DMS53 (cell line): ENCODE results near the gene SMTN.
"Not testable (repeated sequence)": the region's sequence is repeated elsewhere in the genome, so short reads cannot be mapped to it uniquely, and the experiment has no call there.

Source experiments
- DNase-seq: peaks from one replicate; lab custom pipeline; 2025; lab: John Stamatoyannopoulos, UW

SMTN gene

GRCh38 chr22:31104869-31105268, 23.8 kb downstream of the SMTN start:
- DNase-seq: no peak

DNA sequence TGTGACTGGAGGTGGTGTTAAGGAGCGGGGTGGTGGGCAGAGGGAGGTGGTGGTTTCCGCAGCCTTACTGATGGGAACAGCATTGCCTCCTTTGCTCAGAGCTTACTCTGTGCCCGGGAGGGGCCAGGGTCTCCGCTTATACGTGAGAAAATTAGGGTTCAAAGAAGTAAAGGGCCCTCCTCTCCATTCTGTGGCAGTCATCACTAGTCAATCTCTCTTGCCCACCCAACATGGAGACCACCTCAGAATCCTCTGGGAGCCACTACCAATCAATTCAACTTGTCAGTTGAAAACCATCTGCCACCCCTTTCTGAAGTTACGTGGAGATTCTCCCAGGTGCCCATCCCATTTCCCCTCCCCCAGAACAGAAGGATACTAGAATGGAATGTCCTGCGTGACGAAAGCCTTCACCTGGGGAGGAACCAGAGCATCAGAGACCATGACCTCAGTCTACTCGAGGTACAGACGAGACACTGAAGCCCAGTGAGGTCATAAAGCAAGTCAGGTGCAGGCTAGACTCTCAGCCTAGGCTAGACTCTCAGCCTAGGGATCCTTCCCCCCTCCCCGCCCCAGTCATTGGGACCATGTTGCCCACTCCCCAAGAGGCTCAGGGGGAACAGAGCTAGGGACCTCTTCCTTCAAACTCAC, 24.3 kb downstream of the SMTN start:
- DNase-seq: peak; percentile 7

- no peak for DNase-seq
Measured at GRCh38 chr22:31106001-31106571, 25.0 kb downstream of the SMTN start.

DNA sequence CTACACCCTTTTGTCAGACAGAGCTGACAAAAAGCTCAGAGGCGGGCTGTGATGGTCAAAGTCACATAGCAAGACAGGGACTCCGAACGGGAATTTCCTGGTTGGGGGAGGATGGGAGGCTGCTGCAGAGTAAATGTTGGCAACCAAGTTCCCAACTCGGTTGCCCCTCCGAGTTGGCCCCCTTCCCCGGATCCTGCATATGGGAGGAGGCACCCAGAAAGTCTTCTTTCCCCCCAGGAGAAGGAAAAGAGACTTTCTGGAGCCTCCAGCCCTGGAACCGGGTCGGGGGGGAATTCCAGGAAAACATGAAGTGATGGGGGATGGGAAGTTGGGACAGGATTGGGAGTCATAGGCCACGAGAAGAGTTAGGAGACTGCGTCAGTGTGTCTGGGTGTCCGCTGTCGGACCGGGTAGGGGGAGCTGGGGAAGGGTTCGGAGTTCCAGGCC, 25.6 kb downstream of the SMTN start:
- DNase-seq: no peak

- peak; percentile 94 for DNase-seq
Measured at GRCh38 chr22:31107178-31107893, 26.2 kb downstream of the SMTN start, which contains the start of gene SELENOM. Gene SELENOM (minus strand): TSS chr22:31107568. CDS start chr22:31107505, 63 bp downstream.

DNA sequence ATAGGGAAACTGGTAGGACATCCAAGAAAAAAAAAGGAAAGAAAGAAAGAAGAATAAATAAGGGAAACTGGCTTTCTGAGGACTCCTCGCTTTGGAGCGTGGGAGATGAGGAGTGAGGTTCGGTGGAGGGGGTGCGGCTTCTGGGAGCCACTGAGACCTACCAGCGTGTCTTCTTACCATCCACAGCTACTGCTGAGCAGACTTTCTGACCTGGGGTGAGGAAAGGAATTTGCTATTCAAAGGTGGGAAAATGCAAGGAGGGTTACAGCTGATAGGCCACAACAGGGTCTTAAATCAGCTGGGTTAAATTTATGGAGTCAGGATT, 26.7 kb downstream of the SMTN start:
- DNase-seq: no peak

- not testable (repeated sequence) for DNase-seq
Measured at GRCh38 chr22:31112547-31113091, 31.5 kb downstream of the SMTN start.

DNA sequence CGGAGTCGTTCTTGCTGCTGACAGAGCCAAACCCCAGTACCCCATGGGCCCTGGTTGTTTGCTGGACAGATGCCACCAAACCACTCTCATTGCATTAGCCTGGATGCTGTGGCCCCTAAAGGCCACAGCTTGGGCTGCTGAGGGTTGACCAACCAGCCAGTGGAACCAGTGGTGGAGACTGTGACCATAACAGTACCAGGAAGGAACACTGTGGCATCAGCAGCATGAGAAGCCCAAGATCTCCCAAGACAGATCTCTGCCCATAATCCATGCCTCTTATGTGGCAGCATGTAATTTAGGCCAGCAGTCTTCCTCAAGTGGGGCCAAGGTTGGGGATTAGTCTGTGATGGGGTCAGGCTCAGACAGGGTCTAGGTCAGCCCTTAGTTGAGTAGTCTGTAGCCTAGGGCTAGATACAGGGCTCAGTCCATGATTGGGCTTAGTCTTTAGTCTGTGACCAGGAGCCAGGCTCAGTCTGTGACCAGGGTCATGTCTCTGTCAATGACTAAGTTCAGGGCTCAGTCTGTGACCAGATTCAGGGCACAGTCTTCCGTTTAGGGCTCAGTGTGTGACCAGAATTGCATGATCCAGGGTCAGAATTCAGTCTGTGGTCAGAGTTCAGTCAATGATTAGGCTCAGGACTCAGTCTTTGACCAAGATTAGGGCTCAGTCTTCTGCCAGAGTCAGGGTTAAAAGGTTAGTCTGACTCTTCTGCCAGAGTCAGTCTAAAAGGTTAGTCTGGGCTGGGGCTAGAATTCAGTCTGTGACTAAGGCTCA, 37.1 kb downstream of the SMTN start:
- no peak for DNase-seq

GRCh38 chr22:31119026-31119717, 38.1 kb downstream of the SMTN start:
- no peak for DNase-seq

- DNase-seq: no peak
Measured at GRCh38 chr22:31120230-31120629, 39.1 kb downstream of the SMTN start.

DNA sequence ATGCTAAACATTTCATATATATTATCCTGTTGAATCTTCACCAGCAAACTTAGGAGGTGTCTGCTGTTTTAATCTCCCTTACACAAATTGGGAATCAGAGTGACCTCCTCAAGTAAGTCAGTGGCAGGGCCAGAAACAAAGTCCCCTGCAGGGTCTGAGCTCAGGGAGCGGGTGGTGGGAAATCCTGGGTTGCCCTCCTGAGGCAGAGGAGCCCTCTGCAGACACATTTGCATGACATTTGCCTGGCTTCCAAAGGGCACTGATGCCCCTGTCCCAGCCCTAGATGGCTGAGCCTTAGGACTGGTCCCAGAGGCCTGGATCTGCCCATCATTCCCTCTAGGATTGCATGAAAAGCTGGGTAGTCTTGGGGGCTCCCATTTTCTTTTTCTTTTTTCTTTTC, 39.5 kb downstream of the SMTN start:
- no peak for DNase-seq

DNA sequence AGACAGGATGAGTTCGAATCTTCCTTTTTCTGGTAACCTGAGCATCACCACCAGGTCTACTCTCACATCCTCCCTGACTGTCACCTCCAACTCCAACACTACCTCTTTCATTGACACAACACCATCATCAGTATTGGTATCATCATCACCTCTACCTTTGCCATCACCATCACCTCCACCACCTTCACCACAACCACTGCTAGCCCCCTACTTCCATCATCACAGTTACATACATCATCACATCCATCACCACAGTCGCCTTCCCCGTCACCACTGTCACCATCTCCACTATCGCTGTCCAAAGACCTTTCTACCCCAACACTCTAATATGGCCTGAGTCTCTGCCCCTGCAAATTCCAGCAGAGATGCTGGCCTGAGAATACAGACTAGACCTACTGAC, 40.3 kb downstream of the SMTN start:
- no peak for DNase-seq

GRCh38 chr22:31122196-31122531, 41.0 kb downstream of the SMTN start:
- DNase-seq: no peak

DNA sequence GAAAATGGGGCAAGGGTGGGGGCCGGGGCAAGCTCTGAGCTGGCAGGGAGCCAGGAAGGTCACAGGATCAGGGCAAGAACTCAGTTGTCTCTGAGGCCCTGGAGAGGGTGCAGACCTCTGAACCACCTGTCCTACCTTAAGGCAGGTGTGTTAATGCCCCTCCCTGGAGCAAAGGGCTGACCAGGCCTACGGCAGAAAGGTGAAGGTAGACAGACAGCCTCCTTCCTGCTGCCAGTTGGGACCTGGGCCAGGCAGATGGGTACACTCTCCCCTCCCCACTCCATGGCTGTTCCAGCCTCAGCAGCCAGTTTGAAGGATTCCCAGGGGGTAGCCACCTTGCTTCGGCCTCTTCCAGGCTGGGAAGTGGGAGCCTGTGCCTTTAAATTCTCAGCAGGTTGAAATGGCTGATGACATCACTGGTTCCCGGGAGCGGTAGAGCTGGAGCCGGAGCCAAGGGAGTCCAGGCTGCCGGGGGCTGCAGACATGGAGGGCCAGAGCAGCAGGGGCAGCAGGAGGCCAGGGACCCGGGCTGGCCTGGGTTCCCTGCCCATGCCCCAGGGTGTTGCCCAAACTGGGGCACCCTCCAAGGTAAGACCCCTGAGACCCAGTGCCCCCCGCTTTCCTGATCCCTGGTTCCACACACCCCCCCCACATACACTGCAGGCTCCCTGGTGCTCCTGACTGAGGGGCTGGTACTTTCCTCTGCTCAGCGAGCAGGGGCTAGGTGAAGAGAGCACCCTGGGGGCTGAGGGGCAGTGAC, 41.6 kb downstream of the SMTN start, which contains the start of gene INPP5J:
TSS of gene INPP5J (plus strand) at position 435 of the 760 bp plus-strand sequence. CDS start at position 484, 49 bp downstream.
- peak; percentile 74 for DNase-seq

- no peak for DNase-seq
Measured at GRCh38 chr22:31123292-31123602, 42.1 kb downstream of the SMTN start.

DNA sequence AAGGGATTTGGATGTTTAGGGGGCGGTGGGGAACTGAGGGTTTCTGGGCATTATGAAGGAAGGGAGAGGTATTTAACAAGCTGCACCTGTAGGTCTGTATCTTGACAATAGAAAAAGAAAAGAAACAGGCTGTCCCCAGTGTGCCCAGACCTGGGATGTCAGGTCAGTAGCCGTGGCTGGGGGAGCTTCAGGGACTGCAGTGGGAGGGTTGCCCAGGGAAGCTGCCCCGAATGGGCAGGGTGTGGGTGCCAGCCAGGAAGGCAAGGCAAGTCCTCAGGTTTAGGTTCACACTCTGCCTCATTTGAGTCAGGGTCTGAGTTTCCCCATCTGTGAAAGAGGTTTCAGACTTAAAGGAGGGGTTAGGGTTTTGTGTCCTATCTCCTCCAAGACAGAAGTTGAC, 43.2 kb downstream of the SMTN start:
- no peak for DNase-seq

DNA sequence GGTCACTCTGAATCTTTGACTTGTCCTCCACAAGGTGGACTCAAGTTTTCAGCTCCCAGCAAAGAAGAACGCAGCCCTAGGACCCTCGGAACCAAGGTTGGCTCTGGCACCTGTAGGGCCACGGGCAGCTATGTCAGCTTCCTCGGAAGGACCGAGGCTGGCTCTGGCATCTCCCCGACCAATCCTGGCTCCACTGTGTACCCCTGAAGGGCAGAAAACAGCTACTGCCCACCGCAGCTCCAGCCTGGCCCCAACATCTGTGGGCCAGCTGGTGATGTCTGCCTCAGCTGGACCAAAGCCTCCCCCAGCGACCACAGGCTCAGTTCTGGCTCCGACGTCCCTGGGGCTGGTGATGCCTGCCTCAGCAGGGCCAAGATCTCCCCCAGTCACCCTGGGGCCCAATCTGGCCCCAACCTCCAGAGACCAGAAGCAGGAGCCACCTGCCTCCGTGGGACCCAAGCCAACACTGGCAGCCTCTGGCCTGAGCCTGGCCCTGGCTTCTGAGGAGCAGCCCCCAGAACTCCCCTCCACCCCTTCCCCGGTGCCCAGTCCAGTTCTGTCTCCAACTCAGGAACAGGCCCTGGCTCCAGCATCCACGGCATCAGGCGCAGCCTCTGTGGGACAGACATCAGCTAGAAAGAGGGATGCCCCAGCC, 43.8 kb downstream of the SMTN start:
- DNase-seq: no peak

- DNase-seq: no peak
Measured at GRCh38 chr22:31125521-31126117, 44.5 kb downstream of the SMTN start.

GRCh38 chr22:31126128-31126868, 45.2 kb downstream of the SMTN start:
- peak; percentile 9 for DNase-seq

GRCh38 chr22:31126869-31127175, 45.7 kb downstream of the SMTN start:
- DNase-seq: no peak
